Upper lobe of right lung (tissue), 1 donor: ENCODE results near the gene GNG5. TPM values are rescaled to one million over a fixed set of nuclear protein-coding genes. Genes with fewer than 3 reads are reported as not detected.
"Not testable (repeated sequence)": the region's sequence is repeated elsewhere in the genome, so short reads cannot be mapped to it uniquely, and the experiment has no call there.

ENCODE experiments used
- ATAC-seq: fragments of 200-7000 bp; cut with Tn5 transposase; one replicate; pipeline ENCODE4 v1.9.1; 2020; ENCODE audit warnings: mild to moderate bottlenecking, moderate library complexity
- DNase-seq: peaks from one replicate; pipeline ENCODE4 v3.0.0-alpha.2; 2020
- H3K27ac ChIP-seq: fragments of 200-600 bp; one replicate; pipeline ENCODE4 v1.8.0; 2022
- H3K27me3 ChIP-seq: fragments of 200-600 bp; one replicate; pipeline ENCODE4 v1.8.0; 2022; ENCODE audit warnings: mild to moderate bottlenecking
- H3K36me3 ChIP-seq: fragments of 200-600 bp; one replicate; pipeline ENCODE4 v1.8.0; 2022
- H3K4me1 ChIP-seq: fragments of 200-600 bp; one replicate; pipeline ENCODE4 v1.8.0; 2022
- H3K4me3 ChIP-seq: fragments of 200-600 bp; one replicate; pipeline ENCODE4 v1.8.0; 2022; ENCODE audit warnings: mild to moderate bottlenecking
- H3K9me3 ChIP-seq: fragments of 200-600 bp; one replicate; pipeline ENCODE4 v1.8.0; 2022
- CTCF ChIP-seq: fragments of 200-600 bp; IDR thresholded peaks from one replicate; pipeline ENCODE4 v1.8.0; 2022; ENCODE audit warnings: antibody characterized with exemption
- intact Hi-C: fragments of 100-400 bp; cut with DNase I; formaldehyde crosslinking; loops from one replicate; pipeline ENCODE4 v1.11.0; 2022
- total RNA-seq: library from RNA; stranded (reverse); fragmentation: NEBNext Ultra II Directional; extraction: Animal tissue kit (Norgen Biotek cat#: 25700); gene quantifications from one replicate; pipeline ENCODE4 v1.2.1, GENCODE V29; 2021
- donor health status: DM: no; HTN: yes; CAD: no; lungs with severe emphysema.

GNG5 gene
- total RNA-seq, 1 donor from 2014 or later = 133 TPM

DNA sequence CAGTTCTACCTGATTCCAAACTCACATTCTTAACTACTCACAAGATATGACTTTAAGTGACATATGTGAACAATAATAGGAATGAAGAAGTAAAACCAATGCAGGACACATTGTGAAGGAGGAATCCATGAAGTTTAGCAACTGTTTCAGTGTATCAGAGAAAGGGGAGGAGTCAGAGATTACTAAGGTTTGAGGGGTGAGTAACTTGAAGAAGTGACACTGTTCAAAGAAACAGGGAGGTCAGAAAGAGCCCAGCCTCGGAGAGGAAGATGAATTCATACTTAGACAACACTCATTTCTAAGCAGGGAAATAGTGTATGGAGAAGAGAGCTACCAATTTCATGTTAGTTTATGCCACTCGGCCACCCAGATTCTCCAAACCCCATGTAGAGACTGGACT lies 55.5 kb downstream of the GNG5 start:
- ATAC-seq = peak; percentile 75
- no peaks in the 10 kb centered on the region for H3K4me1 ChIP-seq
- intact Hi-C loops = no loop called here
- no peaks in the 10 kb centered on the region for H3K9me3 ChIP-seq
- H3K4me3 ChIP-seq = no peak overlapping the region
- no peak overlapping the region for H3K27ac ChIP-seq
- no peaks in the 10 kb centered on the region for H3K36me3 ChIP-seq
- no peaks in the 10 kb centered on the region for H3K27me3 ChIP-seq
- TF ChIP-seq CTCF = no peak
- no peak for DNase-seq

- DNase-seq, H3K27ac ChIP-seq, H3K9me3 ChIP-seq, H3K4me3 ChIP-seq, H3K36me3 ChIP-seq, ATAC-seq, intact Hi-C loops, H3K4me1 ChIP-seq, H3K27me3 ChIP-seq: not testable (repeated sequence)
Measured at GRCh38 chr1:84448704-84449103, 57.7 kb downstream of the GNG5 start.

Other genes starting within 250 kb of the GNG5 start
- gene SAMD13, start 204.9 kb downstream of the GNG5 start, total RNA-seq = 1.6 TPM
- 21.7 TPM for gene DNASE2B, start 108.1 kb downstream of the GNG5 start, total RNA-seq
- 30.1 TPM for gene RPF1, start 27.3 kb downstream of the GNG5 start, total RNA-seq
- gene SPATA1, start 195 bp downstream of the GNG5 start, total RNA-seq = 3.4 TPM
- gene CTBS, start 67.9 kb upstream of the GNG5 start, total RNA-seq = 24.3 TPM
- gene SSX2IP, start 183.9 kb upstream of the GNG5 start, total RNA-seq = 8.5 TPM